Epithelial cell of prostate (primary cell): ENCODE measurements around the gene ABL2.
"Not testable (repeated sequence)": the region's sequence is repeated elsewhere in the genome, so short reads cannot be mapped to it uniquely, and the experiment has no call there.

Experiments used
- DNase-seq: peaks from one replicate; pipeline ENCODE4 v3.0.0-alpha.2; 2011; ENCODE audit warnings: low read depth, low spot score
- H3K27ac ChIP-seq: fragments of 450-650 bp; 2 replicates; pipeline ENCODE4 v1.5.1; 2017; ENCODE audit warnings: mild to moderate bottlenecking

Gene ABL2

DNA sequence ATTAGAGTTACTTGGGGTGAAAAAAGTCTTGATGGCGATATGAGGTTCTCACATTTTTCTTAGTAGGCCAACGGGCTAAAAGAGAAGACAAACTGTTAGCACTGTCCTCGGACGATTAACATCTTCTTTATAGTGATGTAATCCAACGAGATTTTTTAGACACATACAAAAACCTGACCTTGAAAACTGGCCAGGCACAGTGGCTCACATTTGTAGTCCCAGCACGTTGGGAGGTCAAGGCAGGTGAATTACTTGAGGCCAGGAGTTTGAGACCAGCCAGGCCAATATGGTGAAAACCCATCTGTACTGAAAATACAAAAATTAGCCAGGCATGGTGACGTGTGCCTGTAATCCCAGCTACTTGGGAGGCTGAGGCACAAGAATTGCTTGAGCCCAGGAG is 8.4 kb downstream of the ABL2 start:
- H3K27ac ChIP-seq, DNase-seq: not testable (repeated sequence)

- no peak for DNase-seq
- H3K27ac ChIP-seq, result no peak overlapping the region
Observed at GRCh38 chr1:179217943-179218507, 11.5 kb downstream of the ABL2 start.

DNA sequence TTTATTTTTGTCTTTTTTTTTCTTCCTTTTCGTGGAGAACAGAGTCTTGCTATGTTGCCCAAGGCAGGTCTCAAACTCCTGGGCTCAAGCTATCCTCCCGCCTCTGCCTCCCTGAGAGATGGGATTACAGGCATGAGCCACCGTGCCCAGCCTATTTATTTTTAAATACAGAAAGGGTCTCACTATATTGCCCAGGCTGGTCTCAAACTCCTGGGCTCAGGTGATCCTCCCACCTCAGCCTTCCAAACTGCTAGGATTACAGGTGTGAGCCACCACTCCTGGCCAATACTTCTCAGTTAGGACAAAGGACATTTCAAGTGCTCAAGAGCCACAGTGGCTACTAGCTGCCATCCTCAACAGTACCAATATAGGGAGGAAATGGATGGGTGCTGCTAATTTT is 16.2 kb downstream of the ABL2 start:
- H3K27ac ChIP-seq, DNase-seq: not testable (repeated sequence)

DNA sequence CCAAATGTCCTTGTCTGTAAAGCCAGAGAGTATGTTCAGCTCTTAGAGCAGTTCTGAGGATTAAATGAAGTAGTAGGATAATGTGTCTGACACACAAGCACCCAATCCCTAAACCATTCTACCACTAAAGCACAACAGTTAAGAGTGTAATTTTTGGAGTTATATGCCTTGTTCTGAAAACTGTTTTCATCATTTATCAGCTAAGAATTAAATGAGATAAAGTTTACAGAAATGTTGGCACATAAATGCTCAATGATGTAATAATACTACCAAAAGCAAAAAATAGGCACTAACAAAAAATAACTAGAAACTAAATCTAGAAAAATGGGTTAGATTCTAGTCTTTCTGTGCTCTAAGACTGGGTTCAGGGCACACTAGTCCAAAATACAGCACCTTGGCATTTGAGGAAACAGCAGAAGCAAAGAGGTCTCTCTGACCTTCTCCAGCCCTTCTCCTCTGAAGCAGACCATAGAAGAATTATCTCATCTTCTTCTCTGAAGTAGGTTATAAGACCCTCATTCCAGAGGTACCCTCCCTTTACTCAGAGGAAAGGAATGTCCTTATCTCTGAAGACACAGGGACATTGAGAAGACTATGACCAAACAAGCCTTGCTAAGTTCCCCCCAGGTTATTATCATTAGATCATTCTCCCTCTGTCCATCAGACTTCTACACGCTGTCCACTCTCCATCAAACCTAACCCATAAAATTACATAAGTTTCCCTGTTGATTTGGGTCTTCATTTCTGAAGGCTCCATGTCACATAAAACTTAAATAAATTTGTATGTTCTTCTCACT is 20.6 kb downstream of the ABL2 start:
- H3K27ac ChIP-seq, result no peak overlapping the region
- DNase-seq, result no peak

DNA sequence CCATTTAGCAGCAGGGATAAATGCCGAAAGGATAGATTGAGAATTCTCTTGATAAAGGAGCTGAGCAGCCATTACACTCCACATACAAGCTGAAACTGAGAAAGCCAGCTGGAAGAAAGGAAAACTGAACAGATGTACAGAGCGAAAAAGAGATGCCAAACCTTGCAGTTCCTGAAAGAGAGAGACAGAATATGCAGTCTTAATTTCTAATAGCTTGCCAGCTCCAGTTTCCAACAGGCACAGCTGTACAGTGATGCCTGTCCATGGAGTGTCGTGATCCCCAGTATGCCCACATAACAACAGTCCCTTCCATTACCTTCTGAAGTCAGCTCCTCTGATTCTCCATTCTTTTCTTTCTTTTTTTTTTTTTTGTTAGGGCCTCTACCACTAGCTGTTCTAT is 22.7 kb downstream of the ABL2 start:
- no peak for DNase-seq
- H3K27ac ChIP-seq, result no peak overlapping the region

DNA sequence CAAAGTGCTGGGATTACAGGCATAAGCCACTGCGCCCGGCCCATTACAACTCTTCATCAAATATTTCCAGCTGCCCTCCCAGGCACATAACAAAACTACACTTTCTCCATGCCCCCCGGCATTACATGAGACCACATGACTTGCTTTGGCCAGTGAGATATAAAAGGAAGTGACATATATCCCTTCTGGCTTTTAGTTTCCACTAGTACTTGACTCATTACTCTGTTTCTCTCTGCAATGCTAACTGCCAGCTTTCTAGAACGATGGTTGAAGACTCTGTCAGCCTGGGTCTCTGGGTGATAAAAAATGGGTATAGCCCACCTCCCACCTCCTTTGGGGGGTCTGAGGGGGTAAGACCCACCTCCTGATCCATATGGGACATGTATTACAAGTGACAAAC is 24.2 kb downstream of the ABL2 start:
- H3K27ac ChIP-seq, result no peak overlapping the region
- DNase-seq, result no peak

GRCh38 chr1:179202161-179202560 is 27.3 kb downstream of the ABL2 start:
- H3K27ac ChIP-seq, result no peak overlapping the region

DNA sequence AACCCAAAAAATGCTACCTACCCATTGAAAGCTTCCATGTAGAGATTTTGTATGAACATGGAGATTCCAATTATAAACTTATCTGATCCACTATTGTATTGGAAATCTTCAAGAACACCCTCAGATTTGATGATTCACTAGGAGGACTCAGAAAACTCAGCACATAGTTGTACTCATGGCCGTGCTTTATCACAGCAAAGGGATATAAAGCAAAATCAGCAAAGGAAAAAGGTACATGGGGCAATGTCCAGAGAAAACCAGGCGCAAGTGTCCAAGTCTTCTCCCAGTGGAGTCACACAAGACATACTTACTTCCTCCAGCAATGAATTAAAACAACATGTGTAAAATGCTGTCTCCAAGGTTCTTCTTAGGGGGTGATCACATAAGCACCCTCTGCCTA is 28.9 kb downstream of the ABL2 start:
- no peak for DNase-seq

More at GRCh38 chr1:179202161-179202560, 27.3 kb downstream of the ABL2 start:
- DNase-seq, result no peak

DNA sequence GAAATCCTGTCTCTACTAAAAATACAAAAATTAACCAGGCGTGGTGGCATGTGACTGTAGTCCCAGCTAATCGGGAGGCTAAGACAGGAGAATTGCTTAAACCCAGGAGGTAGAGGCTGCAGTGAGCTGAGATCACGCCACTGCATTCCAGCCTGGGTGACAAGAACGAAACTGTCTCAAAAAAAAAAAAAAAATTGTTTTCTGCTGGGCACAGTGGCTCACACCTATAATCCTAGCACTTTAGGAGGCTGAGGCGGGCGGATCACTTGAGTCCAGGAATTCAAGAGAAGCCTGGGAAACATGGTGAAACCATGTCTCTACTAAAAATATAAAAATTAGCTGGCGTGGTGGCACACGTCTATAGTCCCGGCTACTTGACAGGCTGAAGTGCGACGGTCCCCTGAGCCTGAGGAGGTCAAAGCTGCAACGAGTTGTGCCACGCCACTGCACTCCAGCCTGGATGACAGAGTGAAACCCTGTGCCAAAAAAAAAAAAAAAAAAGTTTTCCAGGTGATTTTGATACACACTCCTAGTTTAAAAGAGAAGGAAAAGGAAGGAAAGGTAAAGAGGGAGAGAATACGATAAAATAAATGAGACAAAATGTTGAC is 31.7 kb downstream of the ABL2 start:
- no peak for DNase-seq
- no peak overlapping the region for H3K27ac ChIP-seq

More for the DNA sequence above, 28.9 kb downstream of the ABL2 start:
- H3K27ac ChIP-seq, result no peak overlapping the region

DNA sequence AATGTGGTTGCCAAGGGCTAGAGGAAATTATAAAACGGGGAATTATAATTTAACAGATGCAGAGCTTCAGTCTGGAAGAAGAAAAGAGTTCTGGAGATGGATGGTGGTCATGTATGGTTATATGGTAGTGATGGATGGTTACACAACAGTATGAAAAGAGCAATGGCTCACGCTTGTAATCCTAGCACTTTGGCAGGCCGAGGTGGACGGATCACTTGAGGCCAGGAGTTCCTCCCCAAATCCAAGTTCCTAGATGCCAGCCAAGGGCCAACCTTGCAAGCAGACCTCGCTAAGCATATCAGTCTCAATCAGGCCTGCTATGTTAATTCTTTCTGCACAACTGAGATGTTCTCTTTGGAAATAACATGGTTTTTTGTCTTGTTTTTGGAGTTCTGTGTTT is 33.6 kb downstream of the ABL2 start:
- not testable (repeated sequence) for H3K27ac ChIP-seq

DNA sequence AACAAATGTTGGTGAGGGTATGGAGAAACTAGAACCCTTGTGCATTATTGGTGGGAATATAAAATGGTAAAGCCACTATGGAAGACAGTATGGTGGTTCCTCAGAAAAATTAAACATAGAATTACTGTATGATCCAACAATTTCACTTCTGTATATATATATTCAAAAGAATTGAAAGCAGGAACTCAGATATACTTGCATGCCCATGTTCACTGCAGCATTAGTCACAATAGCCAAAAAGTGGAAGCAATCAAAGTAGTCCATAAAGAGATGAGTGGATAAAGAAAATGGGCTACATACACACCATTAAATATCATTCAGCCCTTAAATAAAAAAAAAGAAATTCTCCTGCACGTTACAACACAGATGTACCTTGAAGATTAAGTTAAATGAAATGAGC is 34.1 kb downstream of the ABL2 start:
- no peak overlapping the region for H3K27ac ChIP-seq
- DNase-seq, result no peak

More for the DNA sequence above, 33.6 kb downstream of the ABL2 start:
- not testable (repeated sequence) for DNase-seq

GRCh38 chr1:179194068-179194537 is 35.4 kb downstream of the ABL2 start:
- DNase-seq, result no peak
- H3K27ac ChIP-seq, result no peak overlapping the region

GRCh38 chr1:179190861-179191260 is 38.6 kb downstream of the ABL2 start:
- DNase-seq, result no peak
- H3K27ac ChIP-seq, result no peak overlapping the region

DNA sequence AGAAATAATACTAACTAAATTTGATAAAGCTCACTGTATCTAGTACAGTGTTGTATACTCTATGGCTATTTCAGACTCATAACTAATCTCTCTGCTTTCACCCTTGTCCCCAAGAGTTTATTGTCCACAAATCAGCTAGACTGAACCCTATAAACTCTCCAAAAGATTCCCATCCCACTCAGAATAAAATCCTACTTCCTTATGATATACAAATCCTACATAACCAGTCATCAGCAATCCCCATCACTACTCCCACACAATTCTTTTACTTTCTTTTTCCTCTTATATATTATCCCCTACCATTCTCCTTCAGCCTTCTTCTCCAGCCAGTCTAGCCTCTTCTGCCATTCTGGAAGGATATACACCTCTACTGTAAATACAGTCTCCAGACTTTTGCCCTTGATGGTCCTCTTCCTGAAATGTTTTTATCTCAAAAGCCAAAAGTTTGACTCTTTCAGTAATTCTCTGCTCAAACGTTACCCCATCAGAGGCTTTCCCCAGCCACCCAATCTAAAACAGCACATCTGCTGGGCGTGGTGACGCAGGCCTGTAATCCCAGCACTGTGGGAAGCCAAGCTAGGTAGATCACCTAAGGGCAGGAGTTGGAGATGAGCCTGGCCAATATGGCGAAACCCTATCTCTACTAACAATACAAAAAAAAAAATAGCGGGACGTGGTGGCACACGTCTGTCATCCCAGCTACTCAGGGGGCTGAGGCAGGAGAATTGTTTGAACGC is 41.6 kb downstream of the ABL2 start:
- H3K27ac ChIP-seq, result no peak overlapping the region
- no peak for DNase-seq

DNA sequence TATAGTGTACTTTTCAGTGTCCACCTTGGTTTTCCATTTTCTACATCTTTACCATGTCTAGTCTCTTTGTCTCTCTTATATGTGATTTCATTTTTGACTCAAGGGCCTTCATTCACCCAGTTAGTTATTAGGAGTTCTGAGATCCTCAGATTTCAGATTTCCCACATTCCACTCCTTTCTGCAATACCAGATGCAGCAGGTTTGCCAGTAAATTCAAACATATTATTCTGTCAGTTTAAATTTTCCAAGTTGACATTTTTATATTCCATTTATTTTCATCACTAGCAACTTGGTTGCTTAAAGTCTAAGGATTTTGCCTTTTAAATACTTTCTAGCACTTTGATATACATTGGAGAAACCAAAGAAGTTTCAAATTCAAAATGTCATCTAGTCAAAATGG is 42.4 kb downstream of the ABL2 start:
- no peak for DNase-seq
- no peak overlapping the region for H3K27ac ChIP-seq

DNA sequence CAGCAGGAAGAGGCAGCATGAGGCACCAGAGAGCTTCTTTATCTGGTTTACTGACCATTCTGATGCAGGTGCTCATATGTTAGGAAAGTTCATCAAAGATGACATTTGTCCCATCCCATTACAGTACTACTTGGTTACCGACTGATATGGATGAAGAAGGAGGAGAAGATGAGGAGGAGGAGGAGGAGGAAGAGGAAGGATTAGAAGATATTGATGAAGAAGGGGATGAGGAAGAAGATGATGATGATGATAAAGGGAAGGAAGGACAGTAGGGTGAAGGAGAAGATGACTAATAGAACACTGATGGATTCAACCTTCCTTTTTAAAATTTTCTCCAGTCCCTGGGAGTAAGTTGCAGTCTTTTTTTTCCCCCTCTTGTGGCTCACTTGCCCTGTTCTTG is 45.1 kb downstream of the ABL2 start:
- no peak for DNase-seq

DNA sequence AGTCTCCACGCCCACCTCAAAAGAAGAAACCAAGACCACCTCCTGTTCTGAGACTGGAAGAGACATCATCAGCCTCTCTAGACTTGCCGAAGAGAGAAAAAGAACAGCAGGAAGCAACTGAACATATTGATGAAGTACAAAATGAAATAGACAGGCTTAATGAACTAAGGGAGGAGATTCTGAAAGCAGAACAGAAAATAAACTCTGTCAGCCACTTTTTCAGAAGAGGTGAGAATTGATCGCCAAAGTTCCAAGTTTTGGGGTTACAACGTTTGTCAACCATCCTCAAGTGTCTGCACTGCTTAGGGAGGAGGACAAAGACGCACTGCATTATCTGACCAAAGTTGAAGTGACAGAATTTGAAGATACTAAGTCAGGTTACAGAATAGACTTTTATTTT is 45.6 kb downstream of the ABL2 start:
- no peak overlapping the region for H3K27ac ChIP-seq
- DNase-seq, result no peak

More for the DNA sequence above, 45.1 kb downstream of the ABL2 start:
- H3K27ac ChIP-seq, result no peak overlapping the region

DNA sequence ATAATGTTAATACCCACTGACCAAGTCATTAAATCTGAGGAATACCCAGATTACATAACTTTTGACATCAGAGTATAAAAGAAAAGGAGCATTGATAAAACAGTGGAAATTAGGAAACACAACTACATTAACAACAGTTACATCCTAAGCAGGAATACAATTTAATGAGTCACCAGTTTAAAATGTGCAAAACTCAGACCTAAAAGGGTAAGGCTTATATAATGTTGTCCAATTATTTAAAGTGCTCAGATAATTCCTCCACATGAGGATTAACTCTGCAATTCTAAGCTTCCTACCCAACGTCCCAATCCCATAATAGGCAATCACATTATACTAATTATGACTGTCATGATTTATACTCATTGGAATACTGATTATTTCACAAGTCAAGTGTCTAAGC is 50.5 kb downstream of the ABL2 start:
- no peak for DNase-seq
- H3K27ac ChIP-seq, result peak overlapping the region; percentile 1

GRCh38 chr1:179178183-179178582 is 51.3 kb downstream of the ABL2 start:
- H3K27ac ChIP-seq, result no peak overlapping the region
- no peak for DNase-seq

DNA sequence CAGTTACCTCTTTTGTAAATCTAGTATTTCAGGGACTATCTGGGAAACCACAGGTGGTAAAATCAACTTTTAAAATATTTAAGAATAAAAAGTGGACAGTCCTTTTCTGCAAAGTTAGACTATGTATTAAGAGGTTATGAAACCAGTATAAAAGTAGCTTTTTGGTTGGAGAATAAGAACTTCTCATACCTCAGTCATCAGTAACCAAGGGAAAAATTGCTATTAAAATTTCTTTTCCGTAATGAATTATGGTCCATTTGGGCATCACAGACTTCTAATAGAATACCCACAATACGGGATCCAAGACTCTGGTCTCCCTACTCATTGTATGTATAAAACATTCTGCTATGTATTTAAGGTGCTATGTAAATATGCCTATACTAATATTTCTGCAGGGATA is 51.9 kb downstream of the ABL2 start:
- H3K27ac ChIP-seq, result no peak overlapping the region
- no peak for DNase-seq

- no peak overlapping the region for H3K27ac ChIP-seq
- no peak for DNase-seq
Observed at GRCh38 chr1:179177182-179177581, 52.3 kb downstream of the ABL2 start.
